ENCODE results near the gene BFSP1. TPM values are rescaled to one million over a fixed set of nuclear protein-coding genes. Genes with fewer than 3 reads are reported as not detected.

The BFSP1 gene
- total RNA-seq, 4 donors from 2014 or later = 0.57 to 2.5 TPM; not detected in 2

DNA sequence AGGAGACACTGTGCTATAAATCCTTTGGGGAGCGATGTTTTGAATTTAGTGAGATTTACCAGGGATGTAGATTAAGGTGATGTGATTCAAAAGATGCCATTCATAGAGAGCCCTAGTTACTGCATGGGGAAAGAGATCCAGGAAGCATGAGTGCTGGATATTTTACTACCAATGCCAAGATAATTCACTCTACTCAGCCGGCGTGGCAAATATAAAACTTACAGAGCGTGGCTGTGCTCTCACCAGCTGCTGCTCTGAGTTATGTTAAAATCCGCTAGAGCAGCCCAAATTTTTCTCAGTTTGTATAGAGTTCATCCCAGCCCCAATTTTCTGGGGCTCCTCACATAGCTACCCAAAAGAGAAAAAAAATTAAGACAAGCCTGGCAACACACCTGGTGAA lies 48.6 kb downstream of the BFSP1 start:
- no peak for DNase-seq
- no peaks in the 10 kb centered on the region for H3K36me3 ChIP-seq
- no peaks in the 10 kb centered on the region for H3K4me1 ChIP-seq
- no peak overlapping the region for H3K27ac ChIP-seq
- no peaks in the 10 kb centered on the region for H3K27me3 ChIP-seq
- no peak overlapping the region for H3K4me3 ChIP-seq
- no peaks in the 10 kb centered on the region for H3K9me3 ChIP-seq
- TF ChIP-seq, protein P1, sequence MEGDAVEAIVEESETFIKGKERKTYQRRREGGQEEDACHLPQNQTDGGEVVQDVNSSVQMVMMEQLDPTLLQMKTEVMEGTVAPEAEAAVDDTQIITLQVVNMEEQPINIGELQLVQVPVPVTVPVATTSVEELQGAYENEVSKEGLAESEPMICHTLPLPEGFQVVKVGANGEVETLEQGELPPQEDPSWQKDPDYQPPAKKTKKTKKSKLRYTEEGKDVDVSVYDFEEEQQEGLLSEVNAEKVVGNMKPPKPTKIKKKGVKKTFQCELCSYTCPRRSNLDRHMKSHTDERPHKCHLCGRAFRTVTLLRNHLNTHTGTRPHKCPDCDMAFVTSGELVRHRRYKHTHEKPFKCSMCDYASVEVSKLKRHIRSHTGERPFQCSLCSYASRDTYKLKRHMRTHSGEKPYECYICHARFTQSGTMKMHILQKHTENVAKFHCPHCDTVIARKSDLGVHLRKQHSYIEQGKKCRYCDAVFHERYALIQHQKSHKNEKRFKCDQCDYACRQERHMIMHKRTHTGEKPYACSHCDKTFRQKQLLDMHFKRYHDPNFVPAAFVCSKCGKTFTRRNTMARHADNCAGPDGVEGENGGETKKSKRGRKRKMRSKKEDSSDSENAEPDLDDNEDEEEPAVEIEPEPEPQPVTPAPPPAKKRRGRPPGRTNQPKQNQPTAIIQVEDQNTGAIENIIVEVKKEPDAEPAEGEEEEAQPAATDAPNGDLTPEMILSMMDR (IDR thresholded peaks at IDR 0.05) = no peak
- no peak for TF ChIP-seq POLR2A (IDR thresholded peaks at IDR 0.05)

DNA sequence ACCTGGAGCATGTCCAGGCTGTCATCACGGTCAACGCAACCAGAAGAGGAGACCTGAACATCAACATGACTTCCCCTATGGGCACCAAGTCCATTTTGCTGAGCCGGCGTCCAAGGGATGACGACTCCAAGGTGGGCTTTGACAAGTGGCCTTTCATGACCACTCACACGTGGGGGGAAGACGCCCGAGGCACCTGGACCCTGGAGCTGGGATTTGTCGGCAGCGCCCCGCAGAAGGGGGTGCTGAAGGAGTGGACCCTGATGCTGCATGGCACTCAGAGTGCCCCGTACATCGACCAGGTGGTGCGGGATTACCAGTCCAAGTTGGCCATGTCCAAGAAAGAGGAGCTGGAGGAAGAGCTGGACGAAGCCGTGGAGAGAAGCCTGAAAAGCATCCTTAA lies 49.5 kb downstream of the BFSP1 start:
- DNase-seq = no peak
- H3K4me1 ChIP-seq = no peaks in the 10 kb centered on the region
- H3K27ac ChIP-seq = no peak overlapping the region
- no peak overlapping the region for H3K4me3 ChIP-seq
- no peaks in the 10 kb centered on the region for H3K9me3 ChIP-seq
- H3K27me3 ChIP-seq = no peaks in the 10 kb centered on the region
- TF ChIP-seq, protein P1 (IDR thresholded peaks at IDR 0.05) = no peak
- TF ChIP-seq POLR2A (IDR thresholded peaks at IDR 0.05) = no peak
- no peaks in the 10 kb centered on the region for H3K36me3 ChIP-seq

DNA sequence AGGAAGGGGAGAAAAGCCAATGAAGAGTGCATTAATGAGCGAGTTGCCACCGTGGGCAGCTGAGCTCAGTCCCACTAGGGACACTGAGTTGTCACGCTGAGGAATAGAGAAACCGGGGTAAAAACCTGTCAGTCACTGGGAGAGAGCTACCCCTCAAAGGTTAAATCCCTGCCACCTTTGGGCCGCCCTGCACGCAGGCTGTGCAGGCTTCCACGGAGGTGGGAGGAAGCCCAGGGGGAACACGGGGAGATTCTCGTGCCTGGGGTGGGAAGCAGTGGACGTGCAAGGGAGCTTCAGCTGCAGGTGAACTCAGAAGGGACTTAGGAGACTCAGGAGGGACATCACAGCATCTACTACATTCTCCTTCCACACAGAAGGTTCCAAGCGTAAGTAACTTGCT lies 50.5 kb downstream of the BFSP1 start:
- no peak for TF ChIP-seq POLR2A (IDR thresholded peaks at IDR 0.05)
- TF ChIP-seq, protein P1 (IDR thresholded peaks at IDR 0.05) = no peak
- Histone ChIP-seq H3K36me3 (no peaks in the 10 kb centered on the region), H3K4me3 (no peak overlapping the region), H3K4me1 (no peaks in the 10 kb centered on the region), H3K9me3 (no peaks in the 10 kb centered on the region), H3K27me3 (no peaks in the 10 kb centered on the region), H3K27ac (no peak overlapping the region)
- no peak for DNase-seq

DNA sequence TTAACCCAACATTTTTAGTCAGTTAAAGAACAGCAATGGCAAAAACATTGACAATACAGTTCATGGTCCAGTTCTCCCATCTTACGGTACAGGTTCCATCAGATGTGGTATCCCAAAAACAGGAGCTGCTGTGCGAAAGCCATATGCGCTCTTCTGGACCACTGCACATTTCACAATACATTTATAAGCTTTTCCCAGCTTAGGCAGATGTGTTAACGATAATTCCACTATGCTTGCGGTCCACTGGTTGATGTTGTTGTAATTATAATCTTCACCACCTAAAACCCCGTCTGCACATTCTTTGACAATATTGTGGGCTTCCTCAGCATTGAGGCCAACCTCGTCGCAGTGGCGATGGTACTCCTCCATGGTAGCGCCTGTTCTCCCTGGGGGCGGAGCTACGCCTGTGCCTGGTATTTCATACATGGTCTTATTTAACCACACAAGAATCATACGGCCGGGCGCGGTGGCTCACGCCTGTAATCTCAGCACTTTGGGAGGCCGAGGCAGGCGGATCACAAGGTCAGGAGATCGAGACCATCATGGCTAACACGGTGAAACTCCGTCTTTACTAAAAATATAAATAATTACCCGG lies 52.0 kb downstream of the BFSP1 start:
- Histone ChIP-seq H3K4me3 (no peak overlapping the region), H3K27ac (no peak overlapping the region), H3K4me1 (no peaks in the 10 kb centered on the region), H3K9me3 (no peaks in the 10 kb centered on the region), H3K27me3 (no peaks in the 10 kb centered on the region), H3K36me3 (no peaks in the 10 kb centered on the region)
- TF ChIP-seq, protein P1 (IDR thresholded peaks at IDR 0.05) = no peak
- no peak for TF ChIP-seq POLR2A (IDR thresholded peaks at IDR 0.05)
- no peak for DNase-seq

DNA sequence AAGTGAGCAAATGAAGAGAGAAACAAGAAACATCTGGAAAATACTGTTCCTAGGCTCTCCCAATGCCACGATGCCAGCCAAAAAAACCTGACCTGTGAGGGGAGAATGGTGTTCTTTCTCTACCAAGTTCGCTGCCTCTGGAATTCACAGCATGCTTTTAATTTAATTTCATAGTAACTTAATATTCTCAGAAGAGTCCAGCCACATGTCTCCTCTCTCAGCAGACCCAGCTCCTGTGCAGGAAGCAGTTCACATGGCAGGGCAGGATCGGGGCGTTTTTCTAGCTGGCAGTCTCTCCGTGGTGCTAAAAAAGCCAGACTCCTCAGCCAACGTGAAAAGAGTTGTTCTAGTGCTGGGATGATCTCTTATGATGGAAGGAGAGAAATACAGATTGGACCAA lies 57.5 kb downstream of the BFSP1 start:
- Histone ChIP-seq H3K4me3 (no peak overlapping the region), H3K9me3 (no peaks in the 10 kb centered on the region), H3K36me3 (no peaks in the 10 kb centered on the region), H3K27ac (no peak overlapping the region), H3K4me1 (no peaks in the 10 kb centered on the region), H3K27me3 (no peaks in the 10 kb centered on the region)
- no peak for DNase-seq
- no peak for TF ChIP-seq POLR2A (IDR thresholded peaks at IDR 0.05)
- TF ChIP-seq, protein P1 (IDR thresholded peaks at IDR 0.05) = no peak
